H1 (cell line): Measurements from ENCODE around the gene SPTBN1. TPM values are rescaled to one million over a fixed set of nuclear protein-coding genes. Genes with fewer than 3 reads are reported as not detected.

Source experiments
- CTCF ChIA-PET: fragments of 300-600 bp; sonication (Branson Sonifier 250); formaldehyde crosslinking; loops from one replicate; lab custom pipeline; 2021; ENCODE audit not compliant: partially characterized antibody; lab: Charles Lee
- POLR2A ChIA-PET: fragments of 300-600 bp; sonication (Branson Sonifier 250); formaldehyde crosslinking; loops from one replicate; lab custom pipeline; 2021; ENCODE audit warnings: inconsistent platforms; ENCODE audit not compliant: partially characterized antibody; lab: Charles Lee
- DNase-seq, 2 experiments: peaks; one replicate each; pipeline versions ENCODE4 v3.0.0 to v3.0.0-alpha.2; 2010 to 2022; ENCODE audit warnings: low spot score in 2 of 2, low read depth in 1 of 2, mixed read lengths in 1 of 2
- FAIRE-seq: peaks from 2 replicates; lab custom pipeline; 2011; peaks lifted over from hg19 to GRCh38; lab: Jason Lieb, UNC
- H2AFZ ChIP-seq: 2 replicates; pipeline ENCODE4 v1.8.1; 2012; ENCODE audit warnings: low read length, inconsistent platforms
- H2AK5ac ChIP-seq: 2 replicates; pipeline ENCODE4 v1.6.1; 2013; ENCODE audit warnings: low read depth, low read length
- H2BK120ac ChIP-seq: replicated peaks from 2 replicates; pipeline ENCODE3; 2013; ENCODE audit warnings: low read depth, low read length, inconsistent platforms
- H2BK12ac ChIP-seq: 2 replicates; pipeline ENCODE4 v1.6.1; 2013; ENCODE audit warnings: low read depth, low read length
- H2BK15ac ChIP-seq: 2 replicates; pipeline ENCODE4 v1.6.1; 2013; ENCODE audit warnings: low read length
- H2BK20ac ChIP-seq: 2 replicates; pipeline ENCODE4 v1.6.1; 2013; ENCODE audit warnings: low read length
- H2BK5ac ChIP-seq: 2 replicates; pipeline ENCODE4 v1.6.1; 2013; ENCODE audit warnings: low read depth, low read length
- H3K14ac ChIP-seq: 2 replicates; pipeline ENCODE4 v1.6.1; 2013; ENCODE audit warnings: inconsistent platforms; ENCODE audit not compliant: insufficient read length
- H3K18ac ChIP-seq: 2 replicates; pipeline ENCODE4 v1.6.1; 2013; ENCODE audit warnings: low read length; ENCODE audit errors: extremely low read depth
- H3K23ac ChIP-seq: 2 replicates; pipeline ENCODE4 v1.6.1; 2013; ENCODE audit warnings: inconsistent platforms; ENCODE audit not compliant: insufficient read length
- H3K23me2 ChIP-seq: 2 replicates; pipeline ENCODE4 v1.6.1; 2013; ENCODE audit warnings: low read depth, low read length
- H3K27ac ChIP-seq: 2 replicates; pipeline ENCODE4 v1.6.1; 2011; ENCODE audit warnings: low read depth, low read length, inconsistent platforms
- H3K27me3 ChIP-seq, 4 experiments: replicated peaks in 1 of 4; 1 replicate in 1 of 4; 2 replicates in 3 of 4; pipeline versions ENCODE4 v1.6.1 to v1.8.1; 2011 to 2013; ENCODE audit warnings: low read length in 3 of 4, mild to moderate bottlenecking in 3 of 4, inconsistent platforms in 2 of 4, mixed read lengths in 2 of 4, moderate library complexity in 1 of 4; ENCODE audit not compliant: control insufficient read depth in 3 of 4, insufficient read depth in 3 of 4; ENCODE audit errors: extremely low read depth in 1 of 4
- H3K36me3 ChIP-seq, 4 experiments: 2 replicates each; pipeline versions ENCODE4 v1.6.1 to v1.8.1; 2011 to 2013; ENCODE audit warnings: mild to moderate bottlenecking in 4 of 4, low read length in 3 of 4, moderate library complexity in 2 of 4, control low read depth in 1 of 4, inconsistent platforms in 1 of 4; ENCODE audit not compliant: insufficient read depth in 4 of 4, control insufficient read depth in 2 of 4
- H3K4ac ChIP-seq: replicated peaks from 2 replicates; pipeline ENCODE3; 2013; ENCODE audit warnings: low read length, low read depth, mixed read lengths, inconsistent platforms; ENCODE audit not compliant: insufficient read length
- H3K4me1 ChIP-seq, 4 experiments: replicated peaks in 1 of 4; 1 replicate in 1 of 4; 2 replicates in 3 of 4; pipeline versions ENCODE4 v1.6.1 to v1.8.1; 2011 to 2013; ENCODE audit warnings: low read length in 3 of 4, inconsistent platforms in 2 of 4, mixed read lengths in 1 of 4; ENCODE audit not compliant: insufficient read depth in 4 of 4, control insufficient read depth in 3 of 4
- H3K4me2 ChIP-seq, 2 experiments: 2 replicates each; pipeline versions ENCODE4 v1.6.1 to v1.8.1; 2011 to 2013; ENCODE audit warnings: low read depth in 2 of 2, low read length in 2 of 2, control low read depth in 1 of 2, inconsistent platforms in 1 of 2, mild to moderate bottlenecking in 1 of 2; ENCODE audit not compliant: insufficient read depth in 1 of 2
- H3K4me3 ChIP-seq, 4 experiments: fragments of 200-600, 300-600 bp in 1 of 4; sonication (generic), shearing (Covaris generic), sonication (Bioruptor Twin) in 1 of 4; 2 replicates each; pipeline versions ENCODE4 v1.5.1 to v1.8.1; 2011 to 2016; ENCODE audit warnings: low read length in 4 of 4, low read depth in 3 of 4, control low read depth in 2 of 4, inconsistent platforms in 2 of 4, mild to moderate bottlenecking in 2 of 4, mixed read lengths in 1 of 4, moderate library complexity in 1 of 4; ENCODE audit not compliant: insufficient read depth in 2 of 4; ENCODE audit errors: extremely low read depth in 1 of 4
- H3K56ac ChIP-seq: replicated peaks from 2 replicates; pipeline ENCODE3; 2013; ENCODE audit warnings: low read depth, mild to moderate bottlenecking, mixed read lengths, low read length, inconsistent platforms; ENCODE audit not compliant: insufficient read length
- H3K79me1 ChIP-seq: 2 replicates; pipeline ENCODE4 v1.6.1; 2013; ENCODE audit warnings: low read depth, low read length, control low read depth
- H3K79me2 ChIP-seq, 2 experiments: 2 replicates each; pipeline versions ENCODE4 v1.6.1 to v1.8.1; 2012 to 2013; ENCODE audit warnings: low read length in 2 of 2, mild to moderate bottlenecking in 2 of 2, inconsistent platforms in 1 of 2; ENCODE audit not compliant: insufficient read depth in 2 of 2, control insufficient read depth in 1 of 2
- H3K9ac ChIP-seq, 4 experiments: replicated peaks in 1 of 4; 1 replicate in 1 of 4; 2 replicates in 3 of 4; pipeline versions ENCODE4 v1.6.1 to v1.8.1; 2011 to 2013; ENCODE audit warnings: low read depth in 3 of 4, low read length in 3 of 4, control low read depth in 2 of 4, mild to moderate bottlenecking in 2 of 4, moderate library complexity in 2 of 4, inconsistent platforms in 1 of 4; ENCODE audit errors: extremely low read depth in 1 of 4
- H3K9me3 ChIP-seq, 2 experiments: 2 replicates each; pipeline versions ENCODE4 v1.6.1 to v1.8.1; 2012 to 2013; ENCODE audit warnings: mild to moderate bottlenecking in 2 of 2, moderate library complexity in 2 of 2, control low read depth in 1 of 2, inconsistent platforms in 1 of 2, low read depth in 1 of 2, low read length in 1 of 2, mixed read lengths in 1 of 2; ENCODE audit not compliant: insufficient read depth in 2 of 2
- H4K20me1 ChIP-seq, 2 experiments: replicated peaks in 1 of 2; 2 replicates each; pipeline versions ENCODE3 to v1.8.1; 2011 to 2013; ENCODE audit warnings: inconsistent platforms in 2 of 2, low read length in 2 of 2, mild to moderate bottlenecking in 1 of 2; ENCODE audit not compliant: insufficient read depth in 2 of 2, control insufficient read depth in 1 of 2
- H4K5ac ChIP-seq: 2 replicates; pipeline ENCODE4 v1.6.1; 2013; ENCODE audit warnings: low read length, low read depth, mixed read lengths, inconsistent platforms; ENCODE audit not compliant: insufficient read length
- H4K8ac ChIP-seq: 2 replicates; pipeline ENCODE4 v1.8.0; 2013; ENCODE audit warnings: mild to moderate bottlenecking, moderate library complexity, low read length, inconsistent platforms; ENCODE audit not compliant: insufficient read depth; ENCODE audit errors: extremely low read depth
- H4K91ac ChIP-seq: replicated peaks from 2 replicates; pipeline ENCODE3; 2013; ENCODE audit warnings: low read length, mixed read lengths, inconsistent platforms; ENCODE audit not compliant: insufficient read length
- CBX5 ChIP-seq: fragments of 300-800, 300-1000 bp; sonication (generic); IDR thresholded peaks from 2 replicates; pipeline ENCODE4 v1.7.1; 2016; ENCODE audit warnings: antibody characterized with exemption, low read length, low read depth
- CEBPB ChIP-seq: IDR thresholded peaks from 2 replicates; pipeline ENCODE4 v1.6.1; 2012; ENCODE audit warnings: low read depth, low read length
- HDAC6 ChIP-seq: IDR thresholded peaks from one replicate; pipeline ENCODE4 v1.7.1; 2012; ENCODE audit warnings: low read depth, mild to moderate bottlenecking, inconsistent platforms, low read length, moderate library complexity
- RNF2 ChIP-seq: fragments of 200-900, 300-1000 bp; sonication (generic); IDR thresholded peaks from 2 replicates; pipeline ENCODE4 v1.7.1; 2016; ENCODE audit warnings: borderline replicate concordance, low read depth, mild to moderate bottlenecking, antibody characterized with exemption, low read length; ENCODE audit not compliant: poor library complexity, severe bottlenecking; ENCODE audit errors: missing control alignments
- SIRT6 ChIP-seq: IDR thresholded peaks from one replicate; pipeline ENCODE4 v1.7.1; 2012; ENCODE audit warnings: low read length, inconsistent platforms
- TEAD4 ChIP-seq: IDR thresholded peaks from 2 replicates; pipeline ENCODE4 v1.6.1; 2012; ENCODE audit warnings: low read depth, low read length, inconsistent platforms, mixed read lengths
- WGBS, 2 experiments: shearing (Covaris generic) in 1 of 2; methylation state at CpG; one replicate each; pipeline versions ENCODE4 v1.1.6 to v1.1.7; 2013 to 2015; ENCODE audit warnings: low lambda C conversion rate in 2 of 2, mixed read lengths in 2 of 2, inconsistent platforms in 1 of 2, low coverage in 1 of 2, missing lambda C conversion rate in 1 of 2; ENCODE audit not compliant: insufficient replicate concordance in 2 of 2, insufficient coverage in 1 of 2, insufficient read length in 1 of 2; ENCODE audit errors: extremely low coverage in 1 of 2, missing lambda C conversion rate in 1 of 2; 5-methylcytosine and 5-hydroxymethylcytosine counted together
- polyA plus RNA-seq, 7 experiments: library from polyadenylated mRNA; depleted of rRNA in 3 of 7; stranded (reverse) in 5 of 7; unstranded in 2 of 7; fragments of >200 nt in 5 of 7; fragments of 200-250 nt in 2 of 7; gene quantifications; 1 replicate in 5 of 7; 2 replicates in 1 of 7; 4 replicates in 1 of 7; pipeline versions ENCODE4 v1.2.1 to v1.2.3, GENCODE V29; 2011 to 2013; ENCODE audit warnings: missing spikeins in 2 of 7, mixed read lengths in 2 of 7
- total RNA-seq: library from RNA; stranded (reverse); fragmentation: NEBNext Ultra II Directional; extraction: Animal tissue kit (Norgen Biotek cat#: 25700); gene quantifications from 2 replicates; pipeline ENCODE4 v1.2.1, GENCODE V29; 2021

The SPTBN1 gene
- total and polyA plus RNA-seq, 2 of the 8 experiments (the other 6 are each of a cell fraction or from before 2014, with no cell fraction given), result 31.8 to 180 TPM

- Histone ChIP-seq H3K4ac (no peak overlapping the region), H3K79me1 (no peaks in the 10 kb centered on the region)
- TF ChIP-seq HDAC6 (no peak), RNF2 (no peak), TEAD4 (no peak), CBX5 (no peak), SIRT6 (no peak), CEBPB (no peak)
- TF ChIP-seq, all 59 proteins: peak for 0
- Histone ChIP-seq H2BK120ac (no peak overlapping the region), H3K9ac (no peak overlapping the region), H3K4me2 (no peak overlapping the region), H3K27me3 (no peaks in the 10 kb centered on the region), H3K79me2 (no peaks in the 10 kb centered on the region), H3K56ac (no peak overlapping the region), H2BK20ac (no peak overlapping the region), H4K20me1 (no peaks in the 10 kb centered on the region), H2AFZ (no peak overlapping the region), H3K27ac (no peak overlapping the region), H2BK5ac (no peak overlapping the region), H3K4me3 (no peak overlapping the region), H3K23me2 (no peaks in the 10 kb centered on the region), H3K9me3 (no peaks in the 10 kb centered on the region), H3K14ac (no peak overlapping the region), H4K5ac (no peak overlapping the region), H3K23ac (no peak overlapping the region), H2BK12ac (no peak overlapping the region), H3K36me3 (no peaks in the 10 kb centered on the region), H2BK15ac (no peak overlapping the region), H3K18ac (no peak overlapping the region), H2AK5ac (no peak overlapping the region), H3K4me1 (no peaks in the 10 kb centered on the region), H4K8ac (no peak overlapping the region), H4K91ac (no peak overlapping the region)
- FAIRE-seq (no peak), DNase-seq (no peak)
- ChIA-PET CTCF (interaction anchor here (0.6 to 1.8 kb wide), 5 partner anchors 9 to 843 kb away, joined by 3 to 6 read pairs (median 3); no protein-coding TSS in a partner anchor), POLR2A (no interaction called here)
- WGBS, 2 experiments, result 90% methylated on average over 4 of the region's 4 CpGs; no CpG with 5 or more reads in 1 of the 2 experiments
Observed at GRCh38 chr2:54687595-54688152, 231.5 kb downstream of the SPTBN1 start.
